ENCODE measurements around the gene BNC2. TPM values are rescaled to one million over a fixed set of nuclear protein-coding genes. Genes with fewer than 3 reads are reported as not detected.

Gene BNC2
- total RNA-seq, 4 donors from 2014 or later: 3.8 to 14.9 (median 8.2) TPM

DNA sequence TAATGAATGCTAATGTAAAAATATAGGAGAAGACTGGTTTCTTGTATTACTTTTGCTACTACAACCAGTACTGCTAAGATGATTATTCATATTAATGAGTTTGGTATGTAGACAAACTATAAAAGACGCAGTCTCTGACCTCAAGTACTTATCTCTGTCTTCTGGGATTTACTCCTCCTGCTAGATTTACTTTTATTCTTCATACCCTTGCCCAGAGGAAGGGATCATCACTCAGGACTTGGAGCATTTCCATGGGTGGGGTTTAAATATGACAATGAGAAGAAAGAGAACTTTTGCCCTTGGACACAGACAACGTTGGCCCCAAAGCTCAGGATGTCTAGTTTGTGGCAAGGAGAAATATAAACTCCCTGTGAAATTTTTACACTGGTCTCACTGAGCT is 126.1 kb downstream of the BNC2 start:
- DNase-seq: no peak
- Histone ChIP-seq H3K4me3 (replicated peaks in 1 of 3) (no peak overlapping the region), H3K36me3 (no peaks in the 10 kb centered on the region), H3K27ac (no peak overlapping the region), H3K4me1 (no peaks in the 10 kb centered on the region), H3K27me3 (no peaks in the 10 kb centered on the region), H3K9me3 (no peaks in the 10 kb centered on the region)
- intact Hi-C loops (cut with DNase I): no loop called here
- TF ChIP-seq POLR2A (IDR thresholded peaks at IDR 0.05): no peak
- TF ChIP-seq, protein P1, sequence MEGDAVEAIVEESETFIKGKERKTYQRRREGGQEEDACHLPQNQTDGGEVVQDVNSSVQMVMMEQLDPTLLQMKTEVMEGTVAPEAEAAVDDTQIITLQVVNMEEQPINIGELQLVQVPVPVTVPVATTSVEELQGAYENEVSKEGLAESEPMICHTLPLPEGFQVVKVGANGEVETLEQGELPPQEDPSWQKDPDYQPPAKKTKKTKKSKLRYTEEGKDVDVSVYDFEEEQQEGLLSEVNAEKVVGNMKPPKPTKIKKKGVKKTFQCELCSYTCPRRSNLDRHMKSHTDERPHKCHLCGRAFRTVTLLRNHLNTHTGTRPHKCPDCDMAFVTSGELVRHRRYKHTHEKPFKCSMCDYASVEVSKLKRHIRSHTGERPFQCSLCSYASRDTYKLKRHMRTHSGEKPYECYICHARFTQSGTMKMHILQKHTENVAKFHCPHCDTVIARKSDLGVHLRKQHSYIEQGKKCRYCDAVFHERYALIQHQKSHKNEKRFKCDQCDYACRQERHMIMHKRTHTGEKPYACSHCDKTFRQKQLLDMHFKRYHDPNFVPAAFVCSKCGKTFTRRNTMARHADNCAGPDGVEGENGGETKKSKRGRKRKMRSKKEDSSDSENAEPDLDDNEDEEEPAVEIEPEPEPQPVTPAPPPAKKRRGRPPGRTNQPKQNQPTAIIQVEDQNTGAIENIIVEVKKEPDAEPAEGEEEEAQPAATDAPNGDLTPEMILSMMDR (IDR thresholded peaks at IDR 0.05): no peak
- 21 to 51% methylated on average over 2 of the region's 2 CpGs for WGBS, 2 donors

DNA sequence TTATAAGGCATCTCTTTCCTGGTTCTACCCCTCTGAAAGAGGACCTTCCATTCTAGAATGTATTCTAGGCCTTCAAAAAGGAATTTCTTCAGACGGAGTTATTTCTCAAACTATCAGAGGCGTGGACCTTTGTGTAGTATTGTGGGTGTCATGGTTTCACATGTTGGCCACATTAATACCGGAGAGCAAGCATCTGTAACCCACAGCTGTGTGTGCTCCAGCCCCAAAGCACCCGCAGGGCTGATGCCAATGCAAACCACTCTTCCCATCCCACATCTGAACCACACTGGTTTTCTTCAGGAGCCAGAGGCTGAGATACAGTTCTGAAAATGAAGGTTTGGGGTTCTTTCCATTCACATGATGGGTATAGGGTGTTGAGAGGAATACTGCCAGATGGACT is 127.1 kb downstream of the BNC2 start:
- Histone ChIP-seq H3K27me3 (no peaks in the 10 kb centered on the region), H3K27ac (no peak overlapping the region), H3K4me3 (replicated peaks in 1 of 3) (no peak overlapping the region), H3K9me3 (no peaks in the 10 kb centered on the region), H3K4me1 (no peaks in the 10 kb centered on the region), H3K36me3 (no peaks in the 10 kb centered on the region)
- TF ChIP-seq, protein P1 (IDR thresholded peaks at IDR 0.05): no peak
- TF ChIP-seq POLR2A (IDR thresholded peaks at IDR 0.05): no peak
- no peak for DNase-seq
- intact Hi-C loops (cut with DNase I): no loop called here
- WGBS, 2 donors: 71 to 81% methylated on average over 4 of the region's 4 CpGs

DNA sequence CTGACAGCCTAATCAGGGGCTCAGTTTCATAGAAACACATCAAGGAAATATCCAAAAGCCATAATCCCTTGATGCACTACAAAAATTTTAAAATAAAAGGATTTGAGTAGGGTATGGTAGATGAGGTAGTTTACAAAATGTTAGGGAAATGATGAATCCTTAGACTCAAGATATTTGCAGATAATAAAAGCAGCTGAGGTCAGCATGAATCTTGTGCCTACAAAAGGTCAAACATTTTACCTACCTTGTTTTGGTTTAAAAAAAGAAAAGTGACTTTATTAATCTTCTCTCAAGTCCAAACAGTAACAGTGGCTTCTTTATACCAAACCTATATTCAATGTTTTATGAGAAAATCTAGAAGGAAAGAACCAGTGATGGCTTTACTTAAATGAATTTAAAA is 135.5 kb downstream of the BNC2 start:
- intact Hi-C loops (cut with DNase I): loop anchor here (10.0 kb wide), 2 partner anchors 100 to 110 kb away; no protein-coding TSS in a partner anchor
- no peak overlapping the region for H3K4me3 ChIP-seq (replicated peaks in 1 of 3)
- peaks cover 3 to 4% of the 10 kb centered on the region in 2 donors for H3K4me1 ChIP-seq
- no peak for DNase-seq
- no peaks in the 10 kb centered on the region for H3K9me3 ChIP-seq
- TF ChIP-seq POLR2A (IDR thresholded peaks at IDR 0.05): no peak
- TF ChIP-seq, protein P1 (IDR thresholded peaks at IDR 0.05): no peak
- no peaks in the 10 kb centered on the region for H3K36me3 ChIP-seq
- no peak overlapping the region for H3K27ac ChIP-seq
- no peaks in the 10 kb centered on the region for H3K27me3 ChIP-seq

DNA sequence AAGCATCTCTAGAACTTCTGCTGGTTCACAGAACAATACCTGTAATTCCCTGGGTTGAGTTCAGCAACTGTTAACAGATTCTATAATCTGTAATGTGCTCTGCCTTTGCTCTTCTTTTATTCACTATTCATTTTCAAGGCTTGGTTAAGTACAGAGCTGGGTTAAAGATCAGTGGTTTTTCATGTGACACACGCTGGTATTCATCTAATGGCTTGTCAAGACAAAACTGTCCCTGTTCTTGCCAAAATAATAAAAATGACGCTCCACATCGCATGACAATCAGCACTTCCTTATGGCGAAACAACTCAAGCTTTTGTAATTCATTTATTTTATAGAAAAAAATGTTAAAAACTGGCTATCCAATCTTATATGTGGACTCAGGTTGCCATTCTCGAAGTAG is 137.9 kb downstream of the BNC2 start:
- Histone ChIP-seq H3K27me3 (no peaks in the 10 kb centered on the region), H3K36me3 (no peaks in the 10 kb centered on the region), H3K4me3 (replicated peaks in 1 of 3) (no peak overlapping the region), H3K9me3 (no peaks in the 10 kb centered on the region), H3K27ac (no peak overlapping the region), H3K4me1 (peaks cover 13 to 14% of the 10 kb centered on the region in 2 donors)
- no peak for DNase-seq
- WGBS, 2 donors: 93 to 95% methylated on average over 5 of the region's 5 CpGs
- TF ChIP-seq, protein P1 (IDR thresholded peaks at IDR 0.05): no peak
- TF ChIP-seq POLR2A (IDR thresholded peaks at IDR 0.05): no peak
- intact Hi-C loops (cut with DNase I): loop anchor here (10.0 kb wide), 2 partner anchors 102 to 108 kb away; no protein-coding TSS in a partner anchor

DNA sequence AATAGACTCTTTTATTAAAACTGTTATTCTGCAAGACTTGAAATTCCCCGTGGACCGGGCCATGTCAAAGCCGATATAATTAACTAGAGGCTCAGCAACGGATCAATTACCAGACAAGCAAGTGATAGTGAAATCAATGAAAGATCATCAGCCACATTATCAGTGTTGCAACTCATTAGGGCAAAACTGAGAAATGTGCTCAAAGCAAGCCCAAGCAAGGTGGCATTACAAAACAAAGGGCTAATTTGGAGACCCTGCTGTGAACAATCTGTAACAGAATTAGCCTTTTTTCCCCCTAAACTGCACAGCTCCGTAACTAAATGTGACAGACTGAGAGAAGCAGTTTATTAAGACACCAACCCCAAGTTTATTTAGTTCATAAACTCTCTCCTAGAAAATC is 140.3 kb downstream of the BNC2 start:
- 49 to 56% methylated on average over 5 of the region's 5 CpGs for WGBS, 2 donors
- Histone ChIP-seq H3K4me3 (replicated peaks in 1 of 3) (no peak overlapping the region), H3K4me1 (peaks cover 17 to 18% of the 10 kb centered on the region in 2 donors), H3K36me3 (no peaks in the 10 kb centered on the region), H3K9me3 (no peaks in the 10 kb centered on the region), H3K27me3 (no peaks in the 10 kb centered on the region), H3K27ac (no peak overlapping the region)
- intact Hi-C loops (cut with DNase I): loop anchor here (10.0 kb wide), 2 partner anchors 105 kb away; no protein-coding TSS in a partner anchor
- no peak for DNase-seq
- TF ChIP-seq, protein P1 (IDR thresholded peaks at IDR 0.05): no peak
- no peak for TF ChIP-seq POLR2A (IDR thresholded peaks at IDR 0.05)
